Stomach (tissue), 4 donors: ENCODE measurements around the gene ZNF18.

Experiments
- CTCF ChIP-seq, 7 experiments: fragments of 450-650 bp in 4 of 7; fragments of 200-600 bp in 3 of 7; sonication (generic) in 3 of 7; IDR thresholded peaks; one replicate each; pipeline ENCODE4 v1.5.1; 2016 to 2019; ENCODE audit warnings: antibody characterized with exemption in 7 of 7, control low read depth in 2 of 7, mild to moderate bottlenecking in 1 of 7
- EP300 ChIP-seq: sonication (generic); formaldehyde crosslinking; IDR thresholded peaks from one replicate; pipeline ENCODE4 v1.6.1; 2017; ENCODE audit warnings: antibody characterized with exemption

GRCh38 chr17:11986179-11986941, 10.9 kb downstream of the ZNF18 start:
- TF ChIP-seq EP300 (no peak), CTCF (IDR thresholded peaks at IDR 0.05) (no peak)
